Hematopoietic multipotent progenitor cell (in vitro differentiated cells): ENCODE measurements around the gene FGF2. TPM values are rescaled to one million over a fixed set of nuclear protein-coding genes. Genes with fewer than 3 reads are reported as not detected.
"Not testable (repeated sequence)": the region's sequence is repeated elsewhere in the genome, so short reads cannot be mapped to it uniquely, and the experiment has no call there.

ENCODE experiments used
- DNase-seq, 3 donors: peaks; one replicate each; pipeline ENCODE4 v3.0.0-alpha.2; 2011 to 2015; ENCODE audit warnings: low read depth in 2 of 3, low spot score in 2 of 3
- total RNA-seq: library from RNA; depleted of rRNA; stranded (reverse); fragments of >200 nt; gene quantifications from one replicate; pipeline ENCODE4 v1.2.3, GENCODE V29; 2012

FGF2 gene
- total RNA-seq, 1 donor = under 0.01 TPM

DNA sequence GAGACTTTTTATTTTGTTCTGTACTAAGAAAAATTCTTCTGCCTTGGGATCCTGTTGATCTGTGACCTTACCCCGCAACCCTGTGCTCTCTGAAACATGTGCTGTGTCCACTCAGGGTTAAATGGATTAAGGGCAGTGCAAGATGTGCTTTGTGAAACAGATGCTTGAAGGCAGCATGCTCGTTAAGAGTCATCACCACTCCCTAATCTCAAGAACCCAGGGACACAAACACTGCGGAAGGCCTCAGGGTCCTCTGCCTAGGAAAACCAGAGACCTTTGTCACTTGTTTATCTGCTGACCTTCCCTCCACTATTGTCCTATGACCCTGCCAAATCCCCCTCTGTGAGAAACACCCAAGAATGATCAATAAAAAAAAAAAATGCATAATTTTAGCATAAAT, 13.8 kb upstream of the FGF2 start:
- DNase-seq = not testable (repeated sequence)

DNA sequence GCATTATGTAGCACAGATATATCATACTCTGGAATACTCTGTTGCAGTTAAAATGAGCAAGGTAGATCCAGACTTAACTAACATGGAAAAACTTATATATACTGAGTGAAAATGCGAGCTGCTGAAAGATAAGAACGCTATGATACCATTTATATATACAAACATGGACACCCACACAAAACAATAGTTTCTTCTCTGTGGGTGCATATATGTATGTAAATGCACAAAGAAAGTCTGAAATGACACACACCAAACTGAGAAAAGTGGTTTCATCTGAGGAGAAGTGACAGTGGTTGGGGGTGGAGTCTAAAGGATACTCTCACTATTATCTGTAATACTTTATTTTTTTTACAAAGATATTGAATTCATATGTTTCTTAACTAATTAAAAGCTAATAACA, 12.2 kb upstream of the FGF2 start:
- no peak for DNase-seq

- DNase-seq = no peak
These were observed 11.4 kb upstream of the FGF2 start for GRCh38 chr4:122815248-122815647.

GRCh38 chr4:122816476-122816875, 10.2 kb upstream of the FGF2 start:
- DNase-seq = no peak

GRCh38 chr4:122819708-122820449, 6.8 kb upstream of the FGF2 start:
- no peak for DNase-seq

- DNase-seq = no peak
These were observed 5.5 kb upstream of the FGF2 start for GRCh38 chr4:122821092-122821491.

DNA sequence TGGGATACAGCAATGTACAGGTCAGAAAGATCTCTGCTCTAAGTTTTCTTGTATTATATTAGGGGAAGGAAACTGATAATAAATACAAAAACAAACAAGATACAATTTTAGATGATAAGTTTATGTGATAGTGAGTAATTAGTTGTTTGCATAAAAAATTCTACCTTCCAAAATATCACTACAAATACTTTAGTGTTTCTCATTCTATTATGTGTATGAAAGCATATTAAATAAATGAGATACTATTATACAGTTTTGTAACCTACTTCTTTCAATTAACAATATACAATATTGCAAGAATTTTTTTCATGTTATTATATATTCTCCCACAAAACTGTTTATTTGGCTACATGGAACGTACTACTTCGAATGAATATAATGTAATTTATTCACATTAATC, 4.2 kb upstream of the FGF2 start:
- no peak for DNase-seq

DNA sequence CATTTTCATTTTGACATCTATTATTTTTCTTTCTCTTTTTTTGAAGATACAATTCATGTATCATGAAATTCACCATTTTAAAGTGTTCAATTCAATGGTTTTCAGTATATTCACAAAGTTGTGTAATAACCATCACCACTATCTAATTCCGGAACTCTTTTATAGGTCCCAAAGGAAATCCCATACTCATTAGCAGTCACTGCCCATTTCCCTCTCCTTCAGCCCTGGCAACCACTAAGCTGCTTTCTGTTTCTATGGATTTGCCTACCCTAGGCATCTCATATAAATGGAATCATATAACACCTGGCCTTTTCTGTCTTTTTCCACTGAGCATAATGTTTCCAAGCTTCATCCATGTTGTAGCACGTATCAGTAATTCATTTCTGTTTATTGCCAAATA, 3.2 kb upstream of the FGF2 start:
- no peak for DNase-seq

DNA sequence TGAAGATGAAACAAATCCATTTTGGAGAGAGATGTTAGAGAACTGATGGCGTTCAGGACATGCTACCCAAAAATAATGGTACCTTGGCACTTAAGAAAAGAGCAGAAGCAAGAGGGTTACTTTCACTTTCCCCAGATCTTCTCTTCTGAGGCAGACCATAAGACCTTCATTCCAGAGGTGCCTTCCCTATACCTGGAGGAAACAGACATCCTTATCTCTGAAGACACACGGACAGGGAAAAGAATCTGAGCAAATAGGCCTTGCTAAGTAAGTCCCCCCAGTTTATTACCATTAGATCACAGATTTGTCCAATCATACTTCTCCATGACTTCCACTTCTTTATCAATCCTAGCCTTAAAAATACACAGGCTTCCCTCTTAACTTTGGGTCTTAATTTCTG, 2.0 kb upstream of the FGF2 start:
- no peak for DNase-seq

- no peak for DNase-seq
These were observed 528 bp upstream of the FGF2 start for GRCh38 chr4:122826079-122826527.

- DNase-seq = peak; percentile 1 to 33 (median 26)
These were observed 737 bp downstream of the FGF2 start for GRCh38 chr4:122827258-122827878.

GRCh38 chr4:122827879-122828601, 1.4 kb downstream of the FGF2 start:
- peak; percentile 9 to 55 (median 35) for DNase-seq

DNA sequence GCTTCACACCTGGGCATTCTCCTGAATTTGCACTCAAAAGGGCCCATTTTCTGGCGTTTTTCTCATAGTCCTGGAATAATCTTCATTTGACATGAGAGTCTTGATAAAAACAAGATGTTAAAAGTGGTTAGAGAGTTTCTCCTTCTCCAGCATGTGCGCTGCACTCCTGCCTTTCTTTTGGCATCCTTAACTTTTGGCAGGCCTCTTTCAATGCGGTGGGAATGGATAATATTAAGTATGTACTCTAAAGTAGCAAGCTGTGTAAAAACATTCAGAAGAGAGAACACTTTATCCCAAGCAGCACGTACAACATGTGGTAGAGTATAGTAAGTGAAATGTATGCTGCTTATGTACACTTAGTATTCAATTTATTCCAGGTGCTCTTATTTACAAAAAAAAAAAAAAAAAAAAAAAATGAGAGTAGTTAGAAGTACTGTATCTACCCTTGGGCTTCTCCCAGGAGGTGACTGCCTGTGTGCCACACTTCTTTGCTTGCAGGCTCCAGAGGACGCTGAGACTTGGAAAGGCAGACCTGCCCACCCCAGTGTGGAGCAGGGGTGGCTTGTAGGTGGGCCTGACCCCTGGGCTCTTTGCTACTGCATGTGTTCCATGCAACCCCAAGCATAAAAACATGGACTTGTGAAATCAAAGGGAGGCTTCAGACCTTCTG, 3.9 kb downstream of the FGF2 start:
- DNase-seq = no peak

- no peak for DNase-seq
These were observed 5.0 kb downstream of the FGF2 start for GRCh38 chr4:122831515-122832196.

DNA sequence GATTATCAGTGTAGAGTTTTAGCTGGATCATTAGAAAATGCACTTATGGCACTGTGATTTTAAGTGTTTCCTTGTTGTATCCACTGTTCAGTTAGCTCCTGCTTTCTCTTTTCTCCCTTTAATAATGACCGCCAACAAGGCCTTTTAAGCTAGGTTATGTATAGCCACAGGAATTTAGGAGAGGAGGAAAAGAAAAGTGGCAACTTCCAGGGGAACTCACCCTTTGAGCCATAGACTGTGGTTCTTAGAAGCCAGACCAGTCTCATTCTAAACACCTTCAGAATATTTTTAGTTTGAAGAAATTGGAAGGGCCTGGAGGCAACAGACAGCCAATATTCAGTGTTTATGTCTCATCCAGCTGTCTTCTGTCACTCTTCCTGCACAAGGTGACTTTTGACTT, 6.1 kb downstream of the FGF2 start:
- DNase-seq = no peak

DNA sequence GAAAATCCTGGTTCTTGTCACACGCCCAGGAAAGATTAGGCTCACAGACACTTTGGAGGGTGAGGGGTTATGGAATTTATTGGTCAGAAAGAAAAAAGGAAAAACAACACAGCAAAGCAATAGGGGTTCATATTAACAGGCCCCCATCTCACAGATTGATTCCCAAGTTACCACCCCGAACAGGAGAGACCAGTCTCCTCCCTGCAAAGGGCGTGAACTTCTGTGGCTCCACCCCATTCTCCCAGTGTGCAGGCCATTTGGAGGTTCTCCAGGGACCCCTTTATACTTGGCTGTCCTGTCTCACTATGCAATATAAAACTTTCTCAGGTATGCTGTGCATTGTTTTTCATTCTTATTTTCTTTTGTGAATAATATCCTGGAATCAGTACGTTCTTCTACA, 7.4 kb downstream of the FGF2 start:
- no peak for DNase-seq

- no peak for DNase-seq
These were observed 10.3 kb downstream of the FGF2 start for GRCh38 chr4:122836941-122837340.

GRCh38 chr4:122838034-122838433, 11.4 kb downstream of the FGF2 start:
- no peak for DNase-seq

DNA sequence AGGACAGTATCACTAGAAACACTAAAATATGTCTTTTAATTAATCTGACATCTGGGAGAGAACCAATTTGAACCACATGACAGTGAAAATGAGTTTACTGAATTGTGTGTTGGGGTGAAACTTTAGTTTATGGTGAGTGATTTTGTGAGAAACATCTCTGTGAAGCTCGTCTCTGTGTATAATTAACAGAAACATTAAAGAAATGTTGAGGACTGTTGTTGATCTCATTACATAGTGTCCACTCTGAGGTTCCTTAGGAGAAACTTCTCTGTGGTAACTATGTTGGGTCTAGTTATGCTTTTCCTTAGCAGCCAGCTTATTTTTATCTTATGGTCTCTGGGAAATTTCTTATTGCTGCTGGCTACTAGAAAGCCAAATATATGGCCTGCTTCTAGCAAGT, 15.8 kb downstream of the FGF2 start:
- DNase-seq = no peak

DNA sequence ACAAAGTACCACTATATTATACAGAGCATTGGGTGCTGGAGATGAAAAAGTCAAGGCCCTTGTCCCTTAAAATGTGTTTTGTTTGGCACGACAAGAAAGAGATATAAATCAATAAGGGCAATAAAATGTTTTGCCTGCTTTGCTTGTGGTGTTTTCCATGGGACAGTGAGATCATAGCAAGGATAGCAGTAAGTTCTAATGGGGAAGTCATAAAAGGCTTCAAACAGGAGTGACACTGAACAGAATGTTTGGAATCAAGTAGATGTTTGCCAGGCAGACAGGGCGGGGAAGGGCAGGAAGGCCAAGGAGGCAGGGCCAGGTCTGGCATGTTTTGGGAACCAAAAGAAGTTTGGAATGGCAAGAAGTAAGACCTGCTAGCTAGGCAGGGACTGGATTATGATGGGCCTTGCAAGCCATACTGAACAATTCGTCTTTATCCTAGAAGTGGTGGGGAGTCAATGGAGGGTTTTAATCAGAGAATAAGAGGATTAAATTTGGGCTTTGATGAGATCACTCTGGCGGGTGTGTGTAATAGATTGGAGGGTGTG, 16.4 kb downstream of the FGF2 start:
- no peak for DNase-seq
